AG04449 (cell line): ENCODE measurements around the gene COL12A1.
A peak's percentile ranks its signal among the peaks of the same experiment; 100 is the strongest.

Experiments used
- CTCF ChIA-PET: fragments of 350-600 bp; formaldehyde crosslinking; extraction: SDS; loops from one replicate; lab custom pipeline; 2021; ENCODE audit warnings: antibody characterized with exemption; lab: Yijun Ruan, JAX
- POLR2A ChIA-PET: fragments of 400-600, 350-600 bp; formaldehyde crosslinking; extraction: SDS; loops from one replicate; lab custom pipeline; 2020; ENCODE audit warnings: antibody characterized with exemption, inconsistent platforms; lab: Yijun Ruan, JAX
- DNase-seq: peaks from one replicate; pipeline ENCODE4 v3.0.0-alpha.2; 2010; ENCODE audit warnings: low read depth, low spot score
- H3K4me3 ChIP-seq: 2 replicates; pipeline ENCODE4 v1.5.1; 2011; ENCODE audit warnings: low read depth, mild to moderate bottlenecking, control low read depth, low read length
- CTCF ChIP-seq: IDR thresholded peaks from one replicate; pipeline ENCODE4 v1.5.1; 2011; ENCODE audit warnings: mild to moderate bottlenecking, moderate library complexity, low read length, control low read depth, inconsistent platforms; ENCODE audit not compliant: insufficient read depth; ENCODE audit errors: missing control alignments

COL12A1 gene

GRCh38 chr6:75204959-75205775 lies 686 bp downstream of the COL12A1 start:
- peak overlapping the region; percentile 100 for H3K4me3 ChIP-seq
- ChIA-PET POLR2A (interaction anchor here (0.6 to 2.2 kb wide), 17 partner anchors 22 to 1378 kb away, joined by 3 to 14 read pairs (median 3); no protein-coding TSS in a partner anchor), CTCF (interaction anchor here (0.6 to 11.9 kb wide), 15 partner anchors 13 to 1464 kb away, joined by 3 to 328 read pairs (median 4); no protein-coding TSS in a partner anchor)
- no peak for TF ChIP-seq CTCF
- no peak for DNase-seq

DNA sequence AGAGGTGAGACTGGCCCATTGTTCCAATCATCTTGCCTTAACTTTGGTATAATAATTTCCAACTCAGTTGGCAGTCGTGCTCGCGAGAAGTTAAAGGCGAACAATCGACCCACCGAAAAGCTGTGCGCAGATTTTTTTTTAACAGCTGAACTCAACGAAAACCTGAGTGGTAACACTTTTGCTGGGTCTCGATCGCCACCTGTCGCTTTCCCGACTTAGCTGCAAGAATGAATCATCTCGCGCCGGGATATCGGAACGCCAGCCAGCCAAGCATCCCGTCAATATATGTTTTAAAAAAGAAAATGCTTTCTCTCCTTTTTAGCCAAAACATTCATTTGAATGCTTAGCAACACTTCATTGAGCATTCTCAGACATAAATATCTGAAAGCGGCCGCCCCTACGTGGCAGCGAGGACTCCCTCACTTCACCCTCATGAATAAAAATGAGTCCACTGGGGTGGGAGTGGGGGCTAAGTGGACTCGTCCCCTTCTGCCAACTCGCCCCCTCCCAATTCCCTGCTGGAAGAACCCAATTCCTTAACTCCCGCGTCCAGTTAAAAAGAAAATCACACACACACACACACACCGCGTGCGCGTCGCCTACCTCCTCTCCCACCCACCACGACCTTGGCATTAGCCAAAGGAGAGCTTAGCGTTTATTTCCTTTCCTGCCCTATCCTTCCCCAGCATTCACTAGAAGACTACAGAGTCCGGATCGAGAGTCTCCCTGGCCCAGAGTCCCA lies 1.5 kb downstream of the COL12A1 start:
- H3K4me3 ChIP-seq: peak overlapping the region; percentile 100
- peak; percentile 69 for TF ChIP-seq CTCF
- DNase-seq: peak; percentile 76
- CTCF ChIA-PET: interaction anchor here (0.6 to 11.9 kb wide), 30 partner anchors 12 to 1471 kb away, joined by 3 to 328 read pairs (median 3); no protein-coding TSS in a partner anchor
- POLR2A ChIA-PET: interaction anchor here (0.6 to 2.2 kb wide), 9 partner anchors 23 to 981 kb away, joined by 3 to 14 read pairs (median 4); no protein-coding TSS in a partner anchor

DNA sequence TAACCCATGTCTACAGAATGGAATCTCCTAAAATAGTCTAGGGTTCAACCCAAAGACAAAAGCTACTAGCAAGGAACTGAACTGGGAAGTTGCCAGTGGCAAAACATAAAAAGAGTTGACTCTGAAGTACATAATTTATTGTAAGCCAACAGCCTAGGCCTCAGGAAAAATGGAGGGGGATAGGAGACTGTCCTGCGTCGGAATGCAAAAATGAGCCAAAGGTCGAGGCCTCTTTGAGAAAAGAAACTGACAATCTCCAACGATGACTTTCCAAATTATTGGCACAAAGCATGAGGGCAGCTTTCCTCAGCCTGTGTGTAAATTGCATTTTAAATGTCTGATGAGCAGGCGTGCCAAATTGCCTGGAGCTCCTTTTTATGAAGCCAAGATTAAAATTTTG lies 2.1 kb downstream of the COL12A1 start:
- POLR2A ChIA-PET: interaction anchor here (0.6 to 1.3 kb wide), 2 partner anchors 468 to 981 kb away, joined by 3 to 4 read pairs; no protein-coding TSS in a partner anchor
- CTCF ChIA-PET: interaction anchor here (0.7 to 11.9 kb wide), 30 partner anchors 12 to 1471 kb away, joined by 3 to 328 read pairs (median 3); no protein-coding TSS in a partner anchor
- peak overlapping the region; percentile 100 for H3K4me3 ChIP-seq
- DNase-seq: no peak
- no peak for TF ChIP-seq CTCF

DNA sequence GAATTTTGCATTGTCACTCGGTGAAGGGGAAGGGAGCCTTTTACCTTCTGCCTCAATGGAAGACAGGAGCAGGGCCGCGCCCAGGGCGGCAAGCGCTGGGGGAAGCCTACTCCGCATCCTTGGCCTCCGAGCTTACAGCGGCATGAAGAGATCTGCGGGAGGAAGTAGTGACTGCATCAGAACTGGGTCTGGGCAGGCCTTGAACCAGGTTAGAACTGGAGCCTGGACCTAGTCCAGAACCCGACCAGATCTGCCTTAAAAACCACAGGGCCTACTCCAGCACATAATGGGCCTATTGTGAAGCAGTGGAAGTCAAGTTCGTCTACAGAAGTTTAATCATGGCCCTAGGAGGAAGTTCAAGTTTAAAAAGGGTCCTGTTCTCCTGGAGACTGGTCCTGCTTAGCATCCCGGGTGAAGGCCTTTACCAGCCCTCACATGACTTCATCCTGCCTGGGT lies 3.1 kb downstream of the COL12A1 start:
- CTCF ChIA-PET: interaction anchor here (0.9 to 11.9 kb wide), 16 partner anchors 12 to 1470 kb away, joined by 3 to 328 read pairs (median 4); no protein-coding TSS in a partner anchor
- no peak for TF ChIP-seq CTCF
- no peak for DNase-seq
- peak overlapping the region; percentile 100 for H3K4me3 ChIP-seq
- POLR2A ChIA-PET: interaction anchor here (0.9 to 1.2 kb wide), 2 partner anchors 531 to 792 kb away, joined by 3 read pairs; no protein-coding TSS in a partner anchor

DNA sequence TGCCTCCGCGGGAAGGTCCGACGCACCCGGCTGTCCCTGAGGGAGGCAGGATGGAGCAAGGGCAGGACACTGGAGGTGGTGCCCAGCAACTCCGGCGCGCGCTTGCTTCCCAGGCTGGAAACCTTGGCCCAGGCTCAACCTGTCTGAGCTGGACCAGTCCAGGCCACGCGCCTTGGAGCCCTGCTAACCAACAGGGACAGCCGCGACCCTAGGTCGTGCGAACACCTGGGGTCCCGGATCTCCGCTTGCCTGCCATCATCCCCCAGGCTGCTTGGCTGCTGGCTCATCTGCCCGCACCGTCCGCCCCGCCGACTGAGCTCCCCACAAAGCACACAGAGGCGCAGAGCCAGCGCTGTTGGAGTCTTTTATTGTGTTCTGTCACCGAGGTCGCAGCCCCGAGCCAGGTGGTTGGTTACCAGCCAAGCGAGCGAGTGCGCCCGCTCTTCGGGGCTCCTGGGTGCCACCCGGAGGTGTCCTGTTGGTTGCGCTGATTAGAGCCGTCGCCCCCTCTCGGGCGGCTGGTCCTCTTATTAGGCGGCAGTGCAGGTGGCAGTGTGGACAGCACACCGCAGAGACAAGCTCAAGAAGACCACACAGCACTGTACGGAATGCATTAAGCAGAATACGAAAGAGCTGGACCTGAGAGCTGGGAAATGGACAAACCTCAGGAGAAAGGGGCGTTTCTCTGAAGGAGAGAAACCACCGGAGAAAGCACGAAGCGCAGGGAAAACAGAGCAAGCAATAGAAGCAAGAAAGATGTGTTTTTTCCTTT lies 3.8 kb downstream of the COL12A1 start:
- DNase-seq: no peak
- ChIA-PET CTCF (interaction anchor here (0.9 to 11.9 kb wide), 9 partner anchors 9 to 1461 kb away, joined by 3 to 328 read pairs (median 9); no protein-coding TSS in a partner anchor), POLR2A (interaction anchor here (0.9 to 1.2 kb wide), 2 partner anchors 530 to 792 kb away, joined by 3 read pairs; no protein-coding TSS in a partner anchor)
- H3K4me3 ChIP-seq: peak overlapping the region; percentile 100
- TF ChIP-seq CTCF: no peak
